HepG2 (cell line): ENCODE measurements around the gene ZMIZ1. TPM values are rescaled to one million over a fixed set of nuclear protein-coding genes. Genes with fewer than 3 reads are reported as not detected.

ENCODE experiments used
- ARID5B ChIP-seq: IDR thresholded peaks from 2 replicates; pipeline ENCODE4 v1.4.0; 2020; ENCODE audit warnings: mild to moderate bottlenecking, missing genetic modification reagents
- ATF1 ChIP-seq: IDR thresholded peaks from 2 replicates; pipeline ENCODE4 v1.6.1; 2016; ENCODE audit warnings: mild to moderate bottlenecking, control low read depth
- GATAD1 ChIP-seq: IDR thresholded peaks from 2 replicates; pipeline ENCODE4 v1.6.1; 2016; ENCODE audit warnings: missing genetic modification reagents, missing compliant biosample characterization
- HCFC1 ChIP-seq: fragments of 150-350 bp; IDR thresholded peaks from 2 replicates; pipeline ENCODE4 v1.6.1; 2014; ENCODE audit warnings: low read depth, low read length
- IKZF5 ChIP-seq: IDR thresholded peaks from 2 replicates; pipeline ENCODE4 v1.6.1; 2018; ENCODE audit warnings: missing genetic modification reagents, mild to moderate bottlenecking, missing compliant biosample characterization
- IRF1 ChIP-seq: sonication (generic); formaldehyde crosslinking; IDR thresholded peaks from 2 replicates; pipeline ENCODE4 v1.4.0; 2020; ENCODE audit warnings: low read depth, mild to moderate bottlenecking, missing genetic modification reagents
- KAT8 ChIP-seq: IDR thresholded peaks from 2 replicates; pipeline ENCODE4 v1.6.1; 2016; ENCODE audit warnings: missing genetic modification reagents, missing compliant biosample characterization
- KDM3A ChIP-seq: IDR thresholded peaks from 2 replicates; pipeline ENCODE4 v1.6.1; 2018; ENCODE audit warnings: low read depth, missing compliant biosample characterization
- MEF2D ChIP-seq: sonication (generic); formaldehyde crosslinking; IDR thresholded peaks from 2 replicates; pipeline ENCODE4 v1.5.1; 2020; ENCODE audit warnings: mild to moderate bottlenecking, missing genetic modification reagents
- PRPF4 ChIP-seq: fragments of 200-400 bp; formaldehyde crosslinking; IDR thresholded peaks from 2 replicates; pipeline ENCODE4 v1.6.1; 2016; ENCODE audit warnings: low read length, low read depth; ENCODE audit not compliant: poor library complexity, severe bottlenecking
- TERF1 ChIP-seq: sonication (generic); formaldehyde crosslinking; IDR thresholded peaks from 2 replicates; pipeline ENCODE4 v1.8.0; 2022; ENCODE audit warnings: mild to moderate bottlenecking, missing genetic modification reagents, moderate library complexity
- TIGD3 ChIP-seq: sonication (generic); formaldehyde crosslinking; IDR thresholded peaks from 2 replicates; pipeline ENCODE4 v1.5.1; 2020; ENCODE audit warnings: mild to moderate bottlenecking, missing genetic modification reagents, borderline replicate concordance
- TP53 ChIP-seq: sonication (generic); formaldehyde crosslinking; conservative IDR thresholded peaks from 2 replicates; pipeline ENCODE4 v1.4.0; 2020; ENCODE audit warnings: missing genetic modification reagents
- ZBTB8A ChIP-seq: sonication (generic); formaldehyde crosslinking; IDR thresholded peaks from 2 replicates; pipeline ENCODE4 v1.4.0; 2020; ENCODE audit warnings: mild to moderate bottlenecking, low read depth, missing genetic modification reagents, borderline replicate concordance
- ZC3H4 ChIP-seq: sonication (generic); formaldehyde crosslinking; IDR thresholded peaks from 2 replicates; pipeline ENCODE4 v1.4.0; 2020; ENCODE audit warnings: missing genetic modification reagents, borderline replicate concordance
- ZNF281 ChIP-seq: sonication (generic); formaldehyde crosslinking; IDR thresholded peaks from 2 replicates; pipeline ENCODE4 v1.4.0; 2020; ENCODE audit warnings: missing genetic modification reagents, borderline replicate concordance
- ZNF777 ChIP-seq: sonication (generic); formaldehyde crosslinking; IDR thresholded peaks from 2 replicates; pipeline ENCODE4 v1.4.0; 2020; ENCODE audit warnings: missing genetic modification reagents
- ZNF883 ChIP-seq: sonication (generic); formaldehyde crosslinking; IDR thresholded peaks from 2 replicates; pipeline ENCODE4 v1.5.1; 2020; ENCODE audit warnings: mild to moderate bottlenecking, missing genetic modification reagents; ENCODE audit errors: not compliant biosample characterization
- polyA plus RNA-seq, 8 experiments: library from polyadenylated mRNA; depleted of rRNA in 3 of 8; stranded (reverse) in 7 of 8; unstranded in 1 of 8; fragments of >200 nt; fragmentation: Illumina TruSeq in 4 of 8; extraction: Trizol in 4 of 8; gene quantifications; 2 replicates each; pipeline versions ENCODE4 v1.2.1 to v1.2.3, GENCODE V29; 2011 to 2016; ENCODE audit warnings: low read depth in 4 of 8, missing spikeins in 1 of 8, mixed read lengths in 1 of 8; ENCODE audit not compliant: insufficient read depth in 1 of 8
- total RNA-seq, 5 experiments: library from RNA; depleted of rRNA; stranded (reverse); fragments of >200 nt; fragmentation: Illumina TruSeq; extraction: Trizol; gene quantifications; 2 replicates each; pipeline ENCODE4 v1.2.3, GENCODE V29; 2016; ENCODE audit warnings: low read depth in 1 of 5

The ZMIZ1 gene
- total and polyA plus RNA-seq, 2 of the 13 experiments (the other 11 are each of a cell fraction or from before 2014, with no cell fraction given): 5.3 to 10.2 TPM

GRCh38 chr10:79347226-79347893 is 278.6 kb downstream of the ZMIZ1 start, which contains the start of gene PPIF (continued):
- TF ChIP-seq TIGD3 (CRISPR knock-in tag): no peak
- TF ChIP-seq TP53 (CRISPR knock-in tag): no peak
- peak; percentile 44; the same call in 1 of the 2 replicates for TF ChIP-seq ZNF281 (CRISPR knock-in tag)
- no peak for TF ChIP-seq HCFC1
- peak; percentile 75 for TF ChIP-seq ZNF777
- TF ChIP-seq MEF2D (CRISPR knock-in tag): no peak
- TF ChIP-seq IKZF5 (CRISPR knock-in tag): no peak; the same call in 1 of the 2 replicates
- TF ChIP-seq PRPF4: no peak
- no peak for TF ChIP-seq IRF1 (CRISPR knock-in tag)
- no peak for TF ChIP-seq TERF1
- no peak for TF ChIP-seq KDM3A (CRISPR knock-in tag)
- peak; percentile 55 for TF ChIP-seq GATAD1 (CRISPR knock-in tag)
- TF ChIP-seq ATF1: no peak
- TF ChIP-seq ZNF883: no peak
- peak; percentile 22; the same call in 1 of the 2 replicates for TF ChIP-seq ARID5B
- TF ChIP-seq KAT8: no peak; the same call in 1 of the 2 replicates
- no peak; the same call in 1 of the 2 replicates for TF ChIP-seq ZC3H4 (CRISPR knock-in tag)
- TF ChIP-seq ZBTB8A: no peak
